HG03571 (cell line): ENCODE data around the gene KRTAP23-1.

ENCODE experiments used
- ATAC-seq: cut with Tn5 transposase; IDR thresholded peaks from one replicate; pipeline ENCODE4 v1.9.1; 2021; ENCODE audit not compliant: unreplicated experiment

KRTAP23-1 gene

GRCh38 chr21:30315701-30316100, 32.7 kb downstream of the KRTAP23-1 start:
- no peak for ATAC-seq

- ATAC-seq: no peak
These were observed 41.5 kb downstream of the KRTAP23-1 start for GRCh38 chr21:30306884-30307283.

- no peak for ATAC-seq
These were observed 43.3 kb downstream of the KRTAP23-1 start for GRCh38 chr21:30305136-30305535.
